Measurements from ENCODE around the gene GSC. TPM values are rescaled to one million over a fixed set of nuclear protein-coding genes. Genes with fewer than 3 reads are reported as not detected.

The GSC gene
- total RNA-seq, 1 donor from 2014 or later = not detected

- Mint-ChIP-seq H3K27ac (ENCODE audit: unreplicated experiment) (no peak overlapping the region), H3K36me3 (ENCODE audit: unreplicated experiment) (no peaks in the 10 kb centered on the region), H3K9me3 (ENCODE audit: unreplicated experiment) (no peaks in the 10 kb centered on the region), H3K4me1 (ENCODE audit: low read depth, unreplicated experiment) (peaks cover 2% of the 10 kb centered on the region), H3K27me3 (ENCODE audit: unreplicated experiment) (no peaks in the 10 kb centered on the region), H3K4me3 (ENCODE audit: unreplicated experiment) (no peak overlapping the region)
- no peak for TF ChIP-seq CTCF (IDR thresholded peaks at IDR 0.05; ENCODE audit: partially characterized antibody, unreplicated experiment)
- DNase-seq = no peak
Measured at GRCh38 chr14:94724993-94725392, 44.9 kb downstream of the GSC start.

- H3K27me3 Mint-ChIP-seq (ENCODE audit: unreplicated experiment) = no peaks in the 10 kb centered on the region
- H3K4me1 Mint-ChIP-seq (ENCODE audit: low read depth, unreplicated experiment) = peaks cover 2% of the 10 kb centered on the region
- H3K4me3 Mint-ChIP-seq (ENCODE audit: unreplicated experiment) = no peak overlapping the region
- no peaks in the 10 kb centered on the region for H3K9me3 Mint-ChIP-seq (ENCODE audit: unreplicated experiment)
- no peak for DNase-seq
- TF ChIP-seq CTCF (IDR thresholded peaks at IDR 0.05; ENCODE audit: partially characterized antibody, unreplicated experiment) = no peak
- H3K27ac Mint-ChIP-seq (ENCODE audit: unreplicated experiment) = no peak overlapping the region
- H3K36me3 Mint-ChIP-seq (ENCODE audit: unreplicated experiment) = no peaks in the 10 kb centered on the region
Measured at GRCh38 chr14:94722397-94722796, 47.5 kb downstream of the GSC start.

Other genes with a start within 250 kb of the GSC start
- gene SERPINA4, start 208.7 kb downstream of the GSC start, total RNA-seq (ENCODE audit: unreplicated experiment) = not detected
- not detected for gene SERPINA5, start 188.7 kb downstream of the GSC start, total RNA-seq (ENCODE audit: unreplicated experiment)
- gene SERPINA3, start 157.7 kb downstream of the GSC start, total RNA-seq (ENCODE audit: unreplicated experiment) = not detected

Measured in glutamatergic neuron (in vitro differentiated cells).